Activated CD4-positive, alpha-beta T cell treated with anti-CD3 and anti-CD28 coated beads, Interleukin-2, amount 10 ng/mL, durations not matched to agents 24 days and 14 days (primary cell): ENCODE measurements around the gene PSME2. TPM values are rescaled to one million over a fixed set of nuclear protein-coding genes. Genes with fewer than 3 reads are reported as not detected.
A peak's percentile ranks its signal among the peaks of the same experiment; 100 is the strongest.

Source experiments
- DNase-seq: peaks from one replicate; pipeline ENCODE4 v3.0.0; 2022
- H3K27ac Mint-ChIP-seq: one replicate; pipeline ENCODE4 v1.8.0; 2022; ENCODE audit warnings: mild to moderate bottlenecking, mixed read lengths
- H3K27me3 Mint-ChIP-seq: one replicate; pipeline ENCODE4 v1.8.0; 2022; ENCODE audit warnings: mixed read lengths
- H3K36me3 Mint-ChIP-seq: one replicate; pipeline ENCODE4 v1.8.0; 2022; ENCODE audit warnings: low read depth, mild to moderate bottlenecking, mixed read lengths
- H3K4me1 Mint-ChIP-seq: one replicate; pipeline ENCODE4 v1.8.0; 2021; ENCODE audit warnings: mixed read lengths
- H3K4me3 Mint-ChIP-seq: one replicate; pipeline ENCODE4 v1.8.0; 2022; ENCODE audit warnings: mild to moderate bottlenecking, moderate library complexity, mixed read lengths
- H3K9me3 Mint-ChIP-seq: one replicate; pipeline ENCODE4 v1.8.0; 2021; ENCODE audit warnings: mixed read lengths
- intact Hi-C: fragments of 100-400 bp; cut with micrococcal nuclease; formaldehyde crosslinking; loops from one replicate; pipeline ENCODE4 v1.15.1; 2023
- total RNA-seq: library from RNA; stranded (reverse); gene quantifications from 2 replicates; pipeline ENCODE4 v1.2.3, GENCODE V29; 2022

PSME2 gene
- total RNA-seq, 1 donor from 2014 or later: 565 TPM

- intact Hi-C loops: no loop called here
- Mint-ChIP-seq H3K4me3 (peak overlapping the region; percentile 94), H3K27me3 (no peaks in the 10 kb centered on the region), H3K9me3 (no peaks in the 10 kb centered on the region), H3K4me1 (peaks cover 60% of the 10 kb centered on the region), H3K36me3 (peaks cover 66% of the 10 kb centered on the region), H3K27ac (peak overlapping the region; percentile 58)
- peak; percentile 71 for DNase-seq
Observed at GRCh38 chr14:24139272-24139934, 7.0 kb downstream of the PSME2 start.

DNA sequence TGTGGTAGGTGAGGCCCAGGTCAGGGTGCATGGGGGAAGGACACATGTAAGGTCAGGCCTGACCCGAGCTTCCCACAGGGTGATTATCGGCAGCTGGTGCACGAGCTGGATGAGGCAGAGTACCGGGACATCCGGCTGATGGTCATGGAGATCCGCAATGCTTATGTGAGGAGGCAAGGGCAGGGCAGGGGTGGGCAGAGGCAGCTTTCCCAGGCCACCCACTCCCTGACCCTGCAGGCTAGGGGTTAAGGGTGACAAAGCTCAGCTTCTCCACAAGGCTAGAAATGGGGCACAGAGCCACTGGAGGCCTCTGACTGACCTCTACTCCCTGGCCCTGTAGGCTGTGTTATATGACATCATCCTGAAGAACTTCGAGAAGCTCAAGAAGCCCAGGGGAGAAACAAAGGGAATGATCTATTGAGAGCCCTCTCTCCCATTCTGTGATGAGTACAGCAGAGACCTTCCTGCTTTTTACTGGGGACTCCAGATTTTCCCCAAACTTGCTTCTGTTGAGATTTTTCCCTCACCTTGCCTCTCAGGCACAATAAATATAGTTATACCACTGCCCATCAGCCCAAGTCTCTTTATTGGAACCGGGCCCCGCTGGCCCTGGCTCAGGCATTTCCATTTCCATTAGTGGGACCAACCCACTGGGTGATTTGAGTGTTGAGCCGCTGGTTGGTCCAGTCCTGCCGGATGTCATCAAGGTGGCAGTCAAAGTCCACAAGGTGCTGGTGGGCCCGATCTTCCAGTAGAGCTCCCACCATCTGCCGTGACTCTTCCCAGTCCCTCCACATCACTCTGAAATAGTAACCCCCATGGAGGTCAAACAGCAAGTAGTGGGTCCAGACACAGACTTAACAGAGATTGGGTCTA lies 7.8 kb downstream of the PSME2 start:
- H3K4me3 Mint-ChIP-seq: peak overlapping the region; percentile 94
- H3K36me3 Mint-ChIP-seq: peaks cover 59% of the 10 kb centered on the region
- H3K4me1 Mint-ChIP-seq: peaks cover 53% of the 10 kb centered on the region
- peak overlapping the region; percentile 58 for H3K27ac Mint-ChIP-seq
- H3K27me3 Mint-ChIP-seq: no peaks in the 10 kb centered on the region
- intact Hi-C loops: no loop called here
- no peaks in the 10 kb centered on the region for H3K9me3 Mint-ChIP-seq
- DNase-seq: no peak

- DNase-seq: no peak
- Mint-ChIP-seq H3K27ac (peak overlapping the region; percentile 30), H3K4me1 (peaks cover 48% of the 10 kb centered on the region), H3K4me3 (peak overlapping the region; percentile 94), H3K36me3 (peaks cover 50% of the 10 kb centered on the region), H3K9me3 (no peaks in the 10 kb centered on the region), H3K27me3 (no peaks in the 10 kb centered on the region)
- intact Hi-C loops: no loop called here
Observed at GRCh38 chr14:24137529-24138395, 8.6 kb downstream of the PSME2 start.

GRCh38 chr14:24136684-24137528 lies 9.5 kb downstream of the PSME2 start:
- peaks cover 49% of the 10 kb centered on the region for H3K4me1 Mint-ChIP-seq
- DNase-seq: no peak
- intact Hi-C loops: loop anchor here (1.0 kb wide), 4 partner anchors 9 to 76 kb away; partner anchors contain the start of genes CHMP4A, DCAF11, IRF9 and NRL
- H3K27me3 Mint-ChIP-seq: no peaks in the 10 kb centered on the region
- H3K4me3 Mint-ChIP-seq: peak overlapping the region; percentile 94
- peak overlapping the region; percentile 90 for H3K27ac Mint-ChIP-seq
- H3K36me3 Mint-ChIP-seq: peaks cover 50% of the 10 kb centered on the region
- H3K9me3 Mint-ChIP-seq: no peaks in the 10 kb centered on the region

DNA sequence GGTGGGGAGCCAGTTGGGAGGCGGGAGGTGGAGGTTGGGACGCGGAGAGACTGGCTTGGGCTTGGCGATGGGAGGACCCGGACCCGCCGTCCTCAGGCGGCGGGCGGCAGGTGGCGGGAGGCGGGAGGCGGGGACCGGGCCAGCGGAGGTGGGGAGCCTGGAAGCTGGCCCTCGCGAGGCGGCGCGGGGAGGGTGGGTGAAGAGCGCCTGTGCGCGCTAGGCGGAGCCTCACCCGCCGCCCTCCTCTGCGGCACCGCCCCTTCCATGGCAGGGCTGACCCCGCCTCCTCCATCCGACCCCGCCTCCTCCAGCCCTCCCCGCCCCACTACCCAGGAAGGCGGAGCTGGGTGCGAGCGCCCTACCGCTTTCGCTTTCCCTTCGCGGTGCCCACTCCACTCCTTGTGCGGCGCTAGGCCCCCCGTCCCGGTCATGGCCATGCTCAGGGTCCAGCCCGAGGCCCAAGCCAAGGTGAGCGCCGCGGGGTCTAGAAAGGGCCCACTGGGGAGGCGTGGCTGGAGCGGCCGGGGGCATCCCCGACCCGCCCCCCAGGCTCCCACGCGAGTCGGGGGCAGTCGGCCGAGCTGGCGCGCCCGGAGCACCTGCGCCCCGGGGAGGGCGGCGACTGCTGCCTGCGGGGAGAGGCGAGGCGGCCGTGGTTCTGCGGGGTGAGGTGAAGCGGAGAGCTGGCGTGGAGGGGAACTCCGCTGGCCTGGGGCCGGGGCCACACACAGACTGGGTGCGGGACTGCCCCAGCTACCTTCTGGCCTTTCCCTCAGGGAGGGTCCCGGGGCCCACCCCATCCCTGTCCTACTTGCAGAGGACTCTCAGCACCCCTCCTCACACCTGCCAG lies 10.4 kb downstream of the PSME2 start, which contains the start of gene PSME1:
Gene PSME1, plus strand, starts transcription at position 361 of the 850 bp plus-strand sequence. Its CDS starts 69 bp downstream, at position 430.
- Mint-ChIP-seq H3K27me3 (no peaks in the 10 kb centered on the region), H3K27ac (peak within 1 kb of the TSS; percentile 93), H3K4me3 (peak within 1 kb of the TSS; percentile 94), H3K4me1 (peaks cover 49% of the 10 kb centered on the region), H3K36me3 (peaks cover 47% of the 10 kb centered on the region), H3K9me3 (no peaks in the 10 kb centered on the region)
- intact Hi-C loops: loop anchor here (1.0 kb wide), 4 partner anchors 10 to 77 kb away; partner anchors contain the start of genes CHMP4A, DCAF11, IRF9 and NRL
- DNase-seq: peak; percentile 98

DNA sequence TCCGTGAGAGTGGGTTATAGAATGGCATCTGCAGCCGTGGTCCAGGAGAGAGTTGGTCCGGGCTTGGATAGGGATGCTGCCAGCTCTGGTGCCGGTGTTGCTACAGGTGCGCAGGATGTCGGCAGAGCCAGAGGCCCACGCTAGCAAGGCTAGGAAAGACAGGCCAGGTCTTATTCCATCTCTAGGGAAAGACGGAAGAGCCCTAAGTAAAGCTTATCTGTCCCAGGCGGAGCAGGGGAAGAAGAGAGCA lies 10.9 kb downstream of the PSME2 start:
- H3K4me1 Mint-ChIP-seq: peaks cover 49% of the 10 kb centered on the region
- no peaks in the 10 kb centered on the region for H3K27me3 Mint-ChIP-seq
- H3K36me3 Mint-ChIP-seq: peaks cover 45% of the 10 kb centered on the region
- H3K9me3 Mint-ChIP-seq: no peaks in the 10 kb centered on the region
- no peak for DNase-seq
- intact Hi-C loops: no loop called here
- peak overlapping the region; percentile 94 for H3K4me3 Mint-ChIP-seq
- H3K27ac Mint-ChIP-seq: peak overlapping the region; percentile 93

- Mint-ChIP-seq H3K4me1 (peaks cover 36% of the 10 kb centered on the region), H3K9me3 (no peaks in the 10 kb centered on the region), H3K4me3 (no peak overlapping the region), H3K36me3 (peaks cover 30% of the 10 kb centered on the region), H3K27me3 (no peaks in the 10 kb centered on the region), H3K27ac (no peak overlapping the region)
- intact Hi-C loops: no loop called here
- DNase-seq: no peak
Observed at GRCh38 chr14:24133735-24134134, 12.7 kb downstream of the PSME2 start.

DNA sequence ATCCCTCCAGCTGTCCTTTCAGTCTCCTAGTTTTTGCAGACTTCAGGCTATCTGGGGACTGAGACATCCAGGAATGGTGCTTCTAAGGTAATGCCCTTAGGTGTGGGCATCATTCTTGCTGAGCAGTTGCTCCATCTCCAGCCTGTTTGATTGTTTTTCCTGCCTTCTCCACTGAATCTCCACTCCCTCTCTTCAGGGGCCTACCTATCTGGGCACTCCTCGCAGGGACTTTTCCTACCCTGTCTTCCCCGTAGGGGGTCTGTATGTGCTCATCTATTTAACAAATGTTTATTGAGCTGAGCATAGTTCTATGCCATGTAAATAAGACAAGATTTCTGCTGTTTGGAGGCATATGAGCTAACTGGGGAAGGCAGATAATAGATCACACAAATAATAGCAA lies 13.4 kb downstream of the PSME2 start:
- no peak for DNase-seq
- H3K4me1 Mint-ChIP-seq: peaks cover 30% of the 10 kb centered on the region
- intact Hi-C loops: no loop called here
- peak overlapping the region; percentile 50 for H3K27ac Mint-ChIP-seq
- no peak overlapping the region for H3K4me3 Mint-ChIP-seq
- no peaks in the 10 kb centered on the region for H3K9me3 Mint-ChIP-seq
- peaks cover 22% of the 10 kb centered on the region for H3K36me3 Mint-ChIP-seq
- no peaks in the 10 kb centered on the region for H3K27me3 Mint-ChIP-seq

GRCh38 chr14:24132061-24132685 lies 14.2 kb downstream of the PSME2 start:
- H3K27me3 Mint-ChIP-seq: no peaks in the 10 kb centered on the region
- H3K9me3 Mint-ChIP-seq: no peaks in the 10 kb centered on the region
- no peak for DNase-seq
- H3K27ac Mint-ChIP-seq: peak overlapping the region; percentile 50
- H3K4me1 Mint-ChIP-seq: peaks cover 28% of the 10 kb centered on the region
- peak overlapping the region; percentile 24 for H3K4me3 Mint-ChIP-seq
- H3K36me3 Mint-ChIP-seq: peaks cover 16% of the 10 kb centered on the region
- intact Hi-C loops: no loop called here

GRCh38 chr14:24131549-24131966 lies 14.9 kb downstream of the PSME2 start:
- Mint-ChIP-seq H3K9me3 (no peaks in the 10 kb centered on the region), H3K36me3 (peaks cover 10% of the 10 kb centered on the region), H3K4me1 (peaks cover 21% of the 10 kb centered on the region), H3K27me3 (no peaks in the 10 kb centered on the region), H3K4me3 (no peak overlapping the region), H3K27ac (peak overlapping the region; percentile 19)
- no peak for DNase-seq
- intact Hi-C loops: no loop called here

DNA sequence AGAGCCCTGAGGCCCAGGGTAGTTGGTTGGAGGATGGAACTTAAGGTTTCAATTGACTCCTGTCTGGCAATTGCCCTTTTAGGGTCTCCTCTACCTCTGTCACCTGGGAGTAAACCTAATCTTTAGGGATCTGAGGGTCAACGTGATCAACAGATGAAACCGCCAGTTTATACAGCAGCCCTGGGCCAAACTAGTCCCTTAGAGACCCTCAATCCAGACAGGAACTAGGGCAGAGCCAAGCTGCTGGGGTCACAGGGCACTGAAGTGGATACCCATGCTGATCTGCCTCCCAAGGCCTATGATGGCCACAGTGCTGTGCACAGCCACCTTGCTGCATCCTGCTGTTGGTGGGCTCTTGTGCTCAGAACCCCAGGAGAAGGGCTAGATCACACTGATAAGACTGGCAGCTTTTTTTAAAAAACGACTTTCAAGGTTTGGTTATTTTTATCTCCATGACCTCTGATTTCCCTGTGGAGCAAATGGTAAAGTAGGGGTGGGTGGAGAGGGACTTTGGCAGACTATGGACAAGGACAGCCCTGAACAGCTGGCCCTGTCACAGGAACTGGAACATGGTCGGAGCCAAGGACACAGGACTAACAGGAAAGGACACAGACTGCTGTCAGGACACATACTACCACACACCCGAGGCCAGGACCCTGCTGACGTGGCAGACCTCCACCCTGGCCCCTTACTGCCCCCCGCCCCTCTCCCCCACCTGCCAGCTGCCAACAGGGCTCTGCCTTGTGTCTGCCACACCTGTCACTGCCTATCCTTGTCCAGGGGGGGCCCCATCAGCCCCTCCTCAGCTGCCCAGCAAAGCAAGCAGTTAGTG lies 15.5 kb downstream of the PSME2 start:
- no peak for DNase-seq
- H3K4me1 Mint-ChIP-seq: peaks cover 19% of the 10 kb centered on the region
- H3K4me3 Mint-ChIP-seq: no peak overlapping the region
- no peaks in the 10 kb centered on the region for H3K9me3 Mint-ChIP-seq
- intact Hi-C loops: no loop called here
- peaks cover 8% of the 10 kb centered on the region for H3K36me3 Mint-ChIP-seq
- no peaks in the 10 kb centered on the region for H3K27me3 Mint-ChIP-seq
- no peak overlapping the region for H3K27ac Mint-ChIP-seq
